Smooth muscle cell (in vitro differentiated cells): ENCODE data around the gene MTUS2. TPM values are rescaled to one million over a fixed set of nuclear protein-coding genes. Genes with fewer than 3 reads are reported as not detected.

Experiments
- DNase-seq: peaks from one replicate; lab custom pipeline; 2025; ENCODE audit not compliant: unreplicated experiment; lab: John Stamatoyannopoulos, UW
- H2AFZ ChIP-seq: fragments of 200-600 bp; sonication (generic); 2 replicates; pipeline ENCODE4 v1.6.0; 2016; ENCODE audit warnings: antibody characterized with exemption, low read depth, mild to moderate bottlenecking
- H3F3A ChIP-seq: fragments of 200-600 bp; sonication (generic); 2 replicates; pipeline ENCODE4 v1.6.0; 2017; ENCODE audit warnings: antibody characterized with exemption, low read depth
- H3K27ac ChIP-seq: fragments of 200-600 bp; sonication (generic); 2 replicates; pipeline ENCODE4 v1.5.1; 2016; ENCODE audit warnings: low read depth, mild to moderate bottlenecking
- H3K27me3 ChIP-seq: fragments of 200-600 bp; sonication (generic); 2 replicates; pipeline ENCODE4 v1.6.1; 2016; ENCODE audit warnings: low read depth, mild to moderate bottlenecking
- H3K36me3 ChIP-seq: fragments of 200-600 bp; sonication (generic); 2 replicates; pipeline ENCODE4 v1.5.1; 2016; ENCODE audit warnings: low read depth
- H3K4me1 ChIP-seq: fragments of 200-600 bp; sonication (generic); 2 replicates; pipeline ENCODE4 v1.5.1; 2016; ENCODE audit warnings: low read depth
- H3K4me2 ChIP-seq: fragments of 200-600 bp; sonication (generic); 2 replicates; pipeline ENCODE4 v1.6.0; 2016; ENCODE audit warnings: mild to moderate bottlenecking
- H3K4me3 ChIP-seq: fragments of 200-600 bp; sonication (generic); 2 replicates; pipeline ENCODE4 v1.5.1; 2016; ENCODE audit warnings: mild to moderate bottlenecking
- H3K79me2 ChIP-seq: fragments of 200-600 bp; sonication (generic); 2 replicates; pipeline ENCODE4 v1.6.0; 2016; ENCODE audit warnings: low read depth, mild to moderate bottlenecking
- H3K9ac ChIP-seq: fragments of 200-600 bp; sonication (generic); 2 replicates; pipeline ENCODE4 v1.6.0; 2016; ENCODE audit warnings: low read depth
- H3K9me3 ChIP-seq: fragments of 200-600 bp; sonication (generic); replicated peaks from 2 replicates; pipeline ENCODE4 v1.5.1; 2016; ENCODE audit warnings: low read depth
- H4K20me1 ChIP-seq: fragments of 200-600 bp; sonication (generic); 2 replicates; pipeline ENCODE4 v1.6.0; 2016; ENCODE audit warnings: low read depth
- CTCF ChIP-seq: fragments of 200-600 bp; sonication (generic); IDR thresholded peaks from 2 replicates; pipeline ENCODE4 v1.5.1; 2017; ENCODE audit warnings: borderline replicate concordance, mild to moderate bottlenecking, antibody characterized with exemption; ENCODE audit not compliant: insufficient read depth, poor library complexity, severe bottlenecking
- WGBS: methylation state at CpG from one replicate; pipeline ENCODE4 v1.1.7; 2016; ENCODE audit warnings: low lambda C conversion rate; 5-methylcytosine and 5-hydroxymethylcytosine counted together
- polyA plus RNA-seq: library from polyadenylated mRNA; unstranded; fragments of >200 nt; fragmentation: Nextera tagmentation; extraction: Ambion mirVana; gene quantifications from 2 replicates; pipeline ENCODE4 v1.2.1, GENCODE V29; 2016
- total RNA-seq: library from RNA; depleted of rRNA; stranded (reverse); fragments of >200 nt; gene quantifications from 2 replicates; pipeline ENCODE4 v1.2.3, GENCODE V29; 2014

The MTUS2 gene
- total and polyA plus RNA-seq, 2 experiments from 2014 or later: 0.06 to 0.63 TPM

- no peak overlapping the region for H3K27ac ChIP-seq
- WGBS: 100% methylated on average over 3 of the region's 3 CpGs
Measured at GRCh38 chr13:29000826-29001225, 180.7 kb downstream of the MTUS2 start.

GRCh38 chr13:29005035-29005762 is 185.1 kb downstream of the MTUS2 start:
- no peak overlapping the region for H3K9ac ChIP-seq
- no peak for DNase-seq
- no peak overlapping the region for H3K27ac ChIP-seq
- no peak for TF ChIP-seq CTCF
- H3K36me3 ChIP-seq: no peaks in the 10 kb centered on the region
- 80% methylated on average over 8 of the region's 8 CpGs for WGBS
- H3K27me3 ChIP-seq: no peaks in the 10 kb centered on the region
- no peak overlapping the region for H3K4me2 ChIP-seq
- H3F3A ChIP-seq: no peaks in the 10 kb centered on the region
- H4K20me1 ChIP-seq: no peaks in the 10 kb centered on the region
- H3K9me3 ChIP-seq: no peaks in the 10 kb centered on the region
- H3K4me3 ChIP-seq: no peak overlapping the region
- H3K79me2 ChIP-seq: no peaks in the 10 kb centered on the region
- no peaks in the 10 kb centered on the region for H3K4me1 ChIP-seq
- H2AFZ ChIP-seq: no peak overlapping the region

More at GRCh38 chr13:29000826-29001225, 180.7 kb downstream of the MTUS2 start:
- no peak overlapping the region for H2AFZ ChIP-seq
- no peak overlapping the region for H3K4me3 ChIP-seq
- H3K36me3 ChIP-seq: no peaks in the 10 kb centered on the region
- TF ChIP-seq CTCF: no peak
- no peak overlapping the region for H3K4me2 ChIP-seq
- H3K9ac ChIP-seq: no peak overlapping the region
- no peaks in the 10 kb centered on the region for H3K27me3 ChIP-seq
- no peak for DNase-seq
- H3K9me3 ChIP-seq: no peaks in the 10 kb centered on the region
- no peaks in the 10 kb centered on the region for H3F3A ChIP-seq
- no peaks in the 10 kb centered on the region for H3K4me1 ChIP-seq
- no peaks in the 10 kb centered on the region for H3K79me2 ChIP-seq
- no peaks in the 10 kb centered on the region for H4K20me1 ChIP-seq

GRCh38 chr13:29005763-29006120 is 185.6 kb downstream of the MTUS2 start:
- Histone ChIP-seq H3F3A (no peaks in the 10 kb centered on the region), H3K4me2 (no peak overlapping the region), H3K27me3 (no peaks in the 10 kb centered on the region), H3K9me3 (no peaks in the 10 kb centered on the region), H3K79me2 (no peaks in the 10 kb centered on the region), H3K36me3 (no peaks in the 10 kb centered on the region), H3K9ac (no peak overlapping the region), H3K27ac (no peak overlapping the region), H3K4me3 (no peak overlapping the region), H3K4me1 (no peaks in the 10 kb centered on the region), H2AFZ (no peak overlapping the region), H4K20me1 (no peaks in the 10 kb centered on the region)
- TF ChIP-seq CTCF: no peak
- 70% methylated on average over 2 of the region's 2 CpGs for WGBS
- no peak for DNase-seq

- Histone ChIP-seq H3K36me3 (no peaks in the 10 kb centered on the region), H2AFZ (no peak overlapping the region), H3K4me3 (no peak overlapping the region), H3K4me2 (no peak overlapping the region), H3F3A (no peaks in the 10 kb centered on the region), H3K9me3 (no peaks in the 10 kb centered on the region), H3K9ac (no peak overlapping the region), H3K27me3 (no peaks in the 10 kb centered on the region), H4K20me1 (no peaks in the 10 kb centered on the region), H3K4me1 (no peaks in the 10 kb centered on the region), H3K79me2 (no peaks in the 10 kb centered on the region), H3K27ac (no peak overlapping the region)
- TF ChIP-seq CTCF: no peak
- DNase-seq: no peak
- 35% methylated on average over 2 of the region's 2 CpGs for WGBS
Measured at GRCh38 chr13:29006359-29006850, 186.3 kb downstream of the MTUS2 start.
